C4-2B (cell line): ENCODE data around the gene ZNF76.

Source experiments
- CTCF ChIP-seq: fragments of 450-650 bp; conservative IDR thresholded peaks from 2 replicates; pipeline ENCODE4 v1.5.1; 2017; ENCODE audit warnings: mild to moderate bottlenecking
- ZFX ChIP-seq: fragments of 450-650 bp; IDR thresholded peaks from 2 replicates; pipeline ENCODE4 v1.6.1; 2017

GRCh38 chr6:35213824-35214756, 45.4 kb upstream of the ZNF76 start, which contains the start of gene SCUBE3:
- TF ChIP-seq CTCF (no peak), ZFX (no peak)
